Adrenal gland (tissue), 5 donors: ENCODE results near the gene TPM4.

Experiments
- CTCF ChIP-seq, 6 experiments: fragments of 450-650 bp in 4 of 6; fragments of 200-600 bp in 2 of 6; sonication (generic) in 1 of 6; IDR thresholded peaks; 1 replicate in 5 of 6; 2 replicates in 1 of 6; pipeline versions ENCODE4 v1.5.1 to v1.8.0; 2016 to 2021; ENCODE audit warnings: antibody characterized with exemption in 6 of 6, mild to moderate bottlenecking in 2 of 6, moderate library complexity in 1 of 6
- POLR2A ChIP-seq, 2 donors: fragments of 450-650 bp; IDR thresholded peaks; one replicate each; pipeline ENCODE4 v1.6.1; 2017; ENCODE audit warnings: antibody characterized with exemption in 2 of 2, mild to moderate bottlenecking in 2 of 2, moderate library complexity in 1 of 2
- donor health status: DM: no; HTN: no; CAD: no.

DNA sequence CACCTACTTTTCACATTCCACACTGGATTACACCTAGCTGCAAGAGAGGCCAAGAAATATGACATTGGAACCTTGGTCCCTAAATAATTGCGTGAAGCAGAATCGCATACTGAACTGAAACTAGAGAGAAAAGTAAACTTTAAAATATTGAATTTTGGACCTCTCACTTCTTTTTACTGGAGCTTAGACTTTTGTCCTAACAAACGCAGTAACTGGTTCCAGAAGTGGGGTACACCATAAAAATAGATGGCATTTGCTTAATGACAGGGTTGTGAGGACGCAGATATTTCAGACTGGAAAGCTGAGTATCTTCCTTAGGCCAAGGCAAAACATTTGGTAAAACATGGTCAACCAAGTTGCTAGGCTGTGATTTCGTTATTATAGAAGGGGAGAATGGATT is 19.2 kb upstream of the TPM4 start:
- TF ChIP-seq CTCF (IDR thresholded peaks at IDR 0.05) (no peak), POLR2A (IDR thresholded peaks at IDR 0.05) (no peak)
